Testis (tissue), 3 donors: Measurements from ENCODE around the gene TLE1. TPM values are rescaled to one million over a fixed set of nuclear protein-coding genes. Genes with fewer than 3 reads are reported as not detected.

Experiments
- DNase-seq: peaks from one replicate; pipeline ENCODE4 v3.0.0-alpha.2; 2019
- H3K27ac ChIP-seq, 2 donors: fragments of 200-600 bp; sonication (generic); one replicate each; pipeline ENCODE4 v1.5.1; 2019
- H3K27me3 ChIP-seq: fragments of 200-600 bp; sonication (generic); one replicate; pipeline ENCODE4 v1.5.1; 2019
- H3K36me3 ChIP-seq: fragments of 200-600 bp; sonication (generic); one replicate; pipeline ENCODE4 v1.5.1; 2017; ENCODE audit warnings: low read depth; ENCODE audit errors: missing control alignments
- H3K4me1 ChIP-seq: fragments of 200-600 bp; sonication (generic); one replicate; pipeline ENCODE4 v1.5.1; 2019
- H3K4me3 ChIP-seq, 2 donors: fragments of 200-600 bp; sonication (generic); one replicate each; pipeline ENCODE4 v1.5.1; 2017 to 2019
- H3K9me3 ChIP-seq: fragments of 200-600 bp; sonication (generic); one replicate; pipeline ENCODE4 v1.5.1; 2017
- POLR2A ChIP-seq: fragments of 450-650 bp; IDR thresholded peaks from one replicate; pipeline ENCODE4 v1.6.1; 2017; ENCODE audit warnings: antibody characterized with exemption, mild to moderate bottlenecking, moderate library complexity
- WGBS, 2 donors: methylation state at CpG; one replicate each; pipeline ENCODE4 v1.1.5; 2018; 5-methylcytosine and 5-hydroxymethylcytosine counted together
- intact Hi-C: fragments of 100-400 bp; cut with DNase I; formaldehyde crosslinking; loops from one replicate; pipeline ENCODE4 v1.15.1; 2023; ENCODE audit warnings: low total_unique reads
- polyA plus RNA-seq: library from polyadenylated mRNA; stranded (reverse); fragments of 350-450 nt; fragmentation: Illumina TruSeq; extraction: RNeasy Lipid Tissue Mini Kit (QIAGEN cat#74804); gene quantifications from one replicate; pipeline ENCODE4 v1.2.3, GENCODE V29; 2014; ENCODE audit warnings: low read depth, low replicate concordance; ENCODE audit not compliant: insufficient read depth
- total RNA-seq, 2 donors: library from RNA; depleted of rRNA; stranded (reverse); fragments of >200 nt; gene quantifications; one replicate each; pipeline ENCODE4 v1.2.3, GENCODE V29; 2016
- TF ChIP-seq, protein P1 (sequence below), 3 experiments: fragments of 450-650 bp in 2 of 3; fragments of 200-600 bp in 1 of 3; sonication (generic) in 1 of 3; IDR thresholded peaks; one replicate each; pipeline ENCODE4 v1.5.1; 2016 to 2019; ENCODE audit warnings: antibody characterized with exemption in 3 of 3, mild to moderate bottlenecking in 2 of 3, moderate library complexity in 1 of 3

TLE1 gene
- total and polyA plus RNA-seq, 3 donors from 2014 or later, result 53.3 to 95.8 (median 81.0) TPM

DNA sequence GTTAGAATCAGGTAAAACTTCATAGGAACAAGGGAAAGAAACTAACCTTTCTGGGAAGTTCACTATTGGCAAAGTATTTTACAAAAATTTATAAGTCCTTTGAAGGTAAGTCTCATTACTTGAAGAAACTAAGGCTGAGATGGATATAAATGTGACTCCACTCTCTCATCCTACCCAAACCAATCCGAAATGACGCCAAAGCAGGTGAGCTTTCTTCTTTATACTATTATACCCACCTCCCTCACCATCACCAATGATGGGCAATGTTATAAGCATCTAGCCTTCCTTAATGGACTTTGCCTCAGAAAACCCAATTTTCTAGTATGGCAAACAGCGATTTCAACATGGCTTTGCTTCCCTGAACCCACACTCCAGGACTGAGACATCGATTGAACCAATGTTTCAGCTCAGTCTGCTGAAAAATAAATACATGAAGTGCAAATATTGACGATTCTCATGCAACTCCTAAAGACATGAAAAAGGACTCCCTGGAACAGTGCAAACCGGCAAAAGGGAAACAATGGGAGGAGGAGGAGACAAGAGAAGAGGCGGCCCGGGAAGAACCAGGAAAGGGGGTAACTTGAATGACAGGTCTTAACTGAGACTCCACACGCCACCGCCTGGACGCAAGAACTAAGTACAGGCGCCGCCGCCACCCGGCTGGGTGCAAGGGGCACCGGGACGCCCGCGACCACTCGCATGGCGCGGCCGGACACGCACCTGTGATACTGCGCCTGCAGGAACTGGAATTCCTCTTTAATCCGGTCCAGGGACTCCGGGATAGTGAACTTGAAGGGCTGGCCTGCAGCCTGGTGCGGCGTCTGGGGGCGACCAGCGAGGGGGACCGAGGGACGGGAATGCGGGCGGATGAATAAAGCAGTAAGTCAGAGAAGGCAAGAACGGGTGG lies 2.5 kb downstream of the TLE1 start:
- H3K4me1 ChIP-seq, result peaks cover 7% of the 10 kb centered on the region
- TF ChIP-seq POLR2A, result no peak
- TF ChIP-seq, protein P1, sequence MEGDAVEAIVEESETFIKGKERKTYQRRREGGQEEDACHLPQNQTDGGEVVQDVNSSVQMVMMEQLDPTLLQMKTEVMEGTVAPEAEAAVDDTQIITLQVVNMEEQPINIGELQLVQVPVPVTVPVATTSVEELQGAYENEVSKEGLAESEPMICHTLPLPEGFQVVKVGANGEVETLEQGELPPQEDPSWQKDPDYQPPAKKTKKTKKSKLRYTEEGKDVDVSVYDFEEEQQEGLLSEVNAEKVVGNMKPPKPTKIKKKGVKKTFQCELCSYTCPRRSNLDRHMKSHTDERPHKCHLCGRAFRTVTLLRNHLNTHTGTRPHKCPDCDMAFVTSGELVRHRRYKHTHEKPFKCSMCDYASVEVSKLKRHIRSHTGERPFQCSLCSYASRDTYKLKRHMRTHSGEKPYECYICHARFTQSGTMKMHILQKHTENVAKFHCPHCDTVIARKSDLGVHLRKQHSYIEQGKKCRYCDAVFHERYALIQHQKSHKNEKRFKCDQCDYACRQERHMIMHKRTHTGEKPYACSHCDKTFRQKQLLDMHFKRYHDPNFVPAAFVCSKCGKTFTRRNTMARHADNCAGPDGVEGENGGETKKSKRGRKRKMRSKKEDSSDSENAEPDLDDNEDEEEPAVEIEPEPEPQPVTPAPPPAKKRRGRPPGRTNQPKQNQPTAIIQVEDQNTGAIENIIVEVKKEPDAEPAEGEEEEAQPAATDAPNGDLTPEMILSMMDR (IDR thresholded peaks at IDR 0.05), result peak; percentile 55 to 70 (median 69)

DNA sequence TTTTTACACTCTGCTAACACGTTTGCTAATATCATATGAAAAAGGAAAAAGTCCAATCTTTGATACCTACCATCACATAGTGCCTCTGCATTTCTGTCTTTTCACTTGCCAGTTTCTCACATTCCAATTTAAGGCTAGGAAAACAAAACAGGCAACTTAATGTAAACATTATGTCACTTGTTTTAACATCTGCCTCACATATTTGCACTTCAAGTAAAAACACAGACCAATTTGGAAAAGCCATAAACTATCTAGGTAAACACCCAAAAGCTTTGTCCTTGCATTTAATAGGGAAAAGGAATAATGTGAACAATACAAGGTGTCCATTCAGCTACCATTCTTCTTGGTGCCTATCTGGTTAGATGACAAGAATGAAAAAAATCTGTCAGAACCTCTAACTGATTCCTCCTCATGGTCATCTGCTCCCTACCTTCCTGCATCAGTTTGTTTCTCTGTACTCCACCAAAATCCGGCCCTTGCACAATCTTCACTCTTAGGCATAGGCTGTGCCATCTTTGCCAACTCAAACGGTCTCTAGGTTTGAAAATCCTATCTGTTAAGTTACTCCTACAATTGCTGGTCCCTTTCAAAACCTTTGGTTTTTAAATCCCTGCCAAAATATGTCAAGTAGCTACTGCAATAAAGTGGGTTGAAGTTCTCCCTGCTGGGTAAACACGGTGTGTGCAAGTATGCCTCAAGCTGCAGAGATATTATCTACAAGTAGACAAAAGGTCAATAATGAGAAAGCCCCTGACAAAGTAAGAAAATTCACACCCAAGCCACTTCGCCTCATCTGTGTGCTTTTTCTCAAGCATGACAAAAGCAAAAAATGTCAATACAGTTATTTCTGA lies 3.4 kb downstream of the TLE1 start:
- H3K27me3 ChIP-seq, result no peaks in the 10 kb centered on the region
- peaks cover 7% of the 10 kb centered on the region for H3K4me1 ChIP-seq
- no peaks in the 10 kb centered on the region for H3K36me3 ChIP-seq
- TF ChIP-seq POLR2A, result no peak
- TF ChIP-seq, protein P1 (IDR thresholded peaks at IDR 0.05), result no peak
- no peak for DNase-seq
- peak overlapping the region; percentile 77 to 87 for H3K4me3 ChIP-seq
- H3K9me3 ChIP-seq, result no peaks in the 10 kb centered on the region
- H3K27ac ChIP-seq, result no peak overlapping the region
- 32 to 45% methylated on average over 5 of the region's 5 CpGs for WGBS, 2 donors
- intact Hi-C loops, result no loop called here

More for the DNA sequence above, 2.5 kb downstream of the TLE1 start:
- no peaks in the 10 kb centered on the region for H3K9me3 ChIP-seq
- H3K36me3 ChIP-seq, result no peaks in the 10 kb centered on the region
- 3 to 5% methylated on average over 36 of the region's 36 CpGs for WGBS, 2 donors
- DNase-seq, result peak; percentile 93
- H3K4me3 ChIP-seq, result peak overlapping the region; percentile 77 to 87
- intact Hi-C loops, result no loop called here
- H3K27ac ChIP-seq, result peak overlapping the region; percentile 85 to 91
- no peaks in the 10 kb centered on the region for H3K27me3 ChIP-seq

DNA sequence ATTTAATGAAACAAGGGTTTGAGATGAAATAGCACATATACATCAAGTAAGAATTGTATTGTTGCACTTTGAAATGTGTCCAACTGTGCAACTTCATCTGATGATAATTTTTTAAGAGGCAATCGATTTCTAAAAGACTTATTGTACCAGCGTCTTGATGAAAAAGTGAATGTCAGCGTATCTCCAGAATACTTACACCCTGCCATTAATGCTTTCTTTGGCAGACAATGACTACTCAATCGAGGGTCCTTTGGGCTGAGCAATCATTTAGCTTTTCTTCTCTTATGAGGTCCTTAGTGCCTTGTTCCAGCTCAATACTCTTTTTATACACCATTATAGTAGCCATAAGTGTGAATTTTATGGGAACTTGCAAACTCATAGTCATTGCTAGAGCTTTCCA lies 4.7 kb downstream of the TLE1 start:
- H3K4me1 ChIP-seq, result peaks cover 7% of the 10 kb centered on the region
- no peak overlapping the region for H3K4me3 ChIP-seq
- DNase-seq, result no peak
- intact Hi-C loops, result no loop called here
- TF ChIP-seq, protein P1 (IDR thresholded peaks at IDR 0.05), result no peak
- no peak for TF ChIP-seq POLR2A
- no peaks in the 10 kb centered on the region for H3K9me3 ChIP-seq
- 66 to 89% methylated on average over 4 of the region's 4 CpGs for WGBS, 2 donors
- no peaks in the 10 kb centered on the region for H3K27me3 ChIP-seq
- H3K27ac ChIP-seq, result no peak overlapping the region
- no peaks in the 10 kb centered on the region for H3K36me3 ChIP-seq

DNA sequence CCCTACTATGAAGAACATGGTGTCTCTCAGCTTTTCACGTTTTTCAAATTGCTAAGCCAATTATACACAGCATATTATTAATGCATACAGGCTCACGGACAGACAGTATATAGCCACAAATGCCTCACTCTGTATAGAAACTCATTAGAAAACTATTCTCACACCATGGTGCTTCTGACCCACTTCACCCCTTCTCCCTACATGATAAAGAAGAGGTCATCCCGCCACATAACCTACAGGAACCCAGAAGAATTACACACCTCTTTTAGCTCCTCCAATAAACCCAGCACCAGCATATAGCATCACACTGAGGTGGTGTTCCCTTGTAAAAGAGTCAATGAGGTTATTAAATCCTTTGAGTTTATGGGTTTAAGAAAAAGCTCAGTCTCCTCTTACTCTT lies 5.6 kb downstream of the TLE1 start:
- DNase-seq, result no peak
- whole genome bisulfite sequencing, 2 donors, result 83% methylated on average over 3 of the region's 3 CpGs
- Histone ChIP-seq H3K27ac (no peak overlapping the region), H3K9me3 (no peaks in the 10 kb centered on the region), H3K4me3 (no peak overlapping the region), H3K4me1 (peaks cover 7% of the 10 kb centered on the region), H3K36me3 (no peaks in the 10 kb centered on the region), H3K27me3 (no peaks in the 10 kb centered on the region)
- TF ChIP-seq, protein P1 (IDR thresholded peaks at IDR 0.05), result no peak
- no peak for TF ChIP-seq POLR2A
- intact Hi-C loops, result no loop called here
